ENCODE measurements around the gene AGAP1. TPM values are rescaled to one million over a fixed set of nuclear protein-coding genes. Genes with fewer than 3 reads are reported as not detected.

The AGAP1 gene
- total RNA-seq, 1 donor from 2014 or later = 18.3 TPM

DNA sequence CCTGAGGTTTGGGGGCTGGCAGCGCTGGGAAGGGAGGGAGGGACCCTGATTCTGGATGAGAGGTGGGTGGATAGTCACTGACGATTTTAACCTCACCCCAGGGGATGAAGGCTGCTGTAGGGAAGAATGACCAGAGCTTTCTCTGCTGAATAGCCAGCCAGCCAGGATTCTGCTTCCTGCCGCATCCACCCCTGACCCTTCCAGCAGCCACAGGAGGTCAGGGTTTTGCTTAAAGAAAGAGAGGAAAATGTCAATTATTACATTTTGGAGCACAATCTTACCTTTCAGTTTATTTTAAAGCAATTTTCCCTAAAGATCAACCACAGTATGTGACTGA is 456.6 kb downstream of the AGAP1 start:
- no peak overlapping the region for H3K27ac ChIP-seq (ENCODE audit: low read depth, low read length)
- H3K9ac ChIP-seq (ENCODE audit: low read depth in 1 of 3, low read length in 3 of 3) = no peak overlapping the region
- H3K27me3 ChIP-seq (ENCODE audit: control insufficient read depth in 3 of 3, insufficient read depth in 3 of 3, low read length in 3 of 3) = no peaks in the 10 kb centered on the region
- H3K36me3 ChIP-seq (ENCODE audit: control insufficient read depth in 3 of 3, insufficient read depth in 3 of 3, low read length in 3 of 3) = no peaks in the 10 kb centered on the region
- no peak overlapping the region for H3K4me3 ChIP-seq (ENCODE audit: low read length in 3 of 3)
- H3K4me1 ChIP-seq (ENCODE audit: control insufficient read depth in 3 of 3, insufficient read depth in 3 of 3, low read length in 3 of 3) = peaks cover 0 to 7% (median 6%) of the 10 kb centered on the region in 3 donors
- H3K9me3 ChIP-seq (ENCODE audit: control insufficient read depth in 3 of 3, low read length in 3 of 3) = no peaks in the 10 kb centered on the region

DNA sequence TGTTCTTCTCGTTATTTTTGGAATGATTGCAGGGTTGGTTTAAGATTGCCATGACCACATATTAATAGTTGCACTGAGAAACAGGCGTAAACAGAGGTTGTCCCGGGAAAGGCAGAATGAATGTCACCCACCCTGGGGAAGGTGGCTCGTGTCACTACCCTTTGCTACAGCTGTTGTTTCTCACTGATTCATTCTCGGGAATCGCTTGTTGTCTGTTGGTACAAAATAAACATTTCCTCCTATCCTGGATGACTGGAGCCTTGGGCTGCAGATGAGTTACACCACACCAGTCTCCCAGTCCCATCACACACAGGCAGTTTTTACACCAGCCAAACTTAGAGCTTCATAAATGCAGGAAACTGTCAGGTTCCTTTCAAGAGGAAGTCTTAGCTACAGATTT is 457.6 kb downstream of the AGAP1 start:
- H3K4me1 ChIP-seq (ENCODE audit: control insufficient read depth in 3 of 3, insufficient read depth in 3 of 3, low read length in 3 of 3) = peaks cover 0 to 7% (median 6%) of the 10 kb centered on the region in 3 donors

DNA sequence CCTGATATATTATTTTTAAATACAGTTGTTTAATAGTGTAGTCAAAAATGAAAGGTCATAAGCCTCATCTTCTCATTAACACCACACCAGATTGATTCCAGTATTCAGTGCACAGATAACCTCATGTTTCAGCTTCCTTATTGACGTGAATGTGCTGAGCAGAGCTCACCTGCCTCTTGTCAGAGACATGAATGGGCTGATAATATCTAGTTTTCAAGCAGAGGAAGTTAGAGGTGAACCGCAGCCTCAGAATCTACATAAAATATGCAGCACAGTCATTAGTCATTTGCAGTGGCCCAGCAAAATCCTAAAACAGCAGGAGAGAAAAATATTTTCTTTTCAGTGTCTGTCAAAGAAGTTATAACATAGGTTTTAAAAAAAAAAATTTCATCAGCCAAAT is 458.1 kb downstream of the AGAP1 start:
- Histone ChIP-seq H3K27me3 (ENCODE audit: control insufficient read depth in 3 of 3, insufficient read depth in 3 of 3, low read length in 3 of 3) (no peaks in the 10 kb centered on the region), H3K27ac (ENCODE audit: low read depth, low read length) (no peak overlapping the region), H3K36me3 (ENCODE audit: control insufficient read depth in 3 of 3, insufficient read depth in 3 of 3, low read length in 3 of 3) (no peaks in the 10 kb centered on the region), H3K9ac (ENCODE audit: low read depth in 1 of 3, low read length in 3 of 3) (no peak overlapping the region), H3K9me3 (ENCODE audit: control insufficient read depth in 3 of 3, low read length in 3 of 3) (no peaks in the 10 kb centered on the region), H3K4me3 (ENCODE audit: low read length in 3 of 3) (no peak overlapping the region), H3K4me1 (ENCODE audit: control insufficient read depth in 3 of 3, insufficient read depth in 3 of 3, low read length in 3 of 3) (peaks cover 0 to 7% (median 6%) of the 10 kb centered on the region in 3 donors)

More for the DNA sequence above, 457.6 kb downstream of the AGAP1 start:
- H3K9me3 ChIP-seq (ENCODE audit: control insufficient read depth in 3 of 3, low read length in 3 of 3) = no peaks in the 10 kb centered on the region
- H3K9ac ChIP-seq (ENCODE audit: low read depth in 1 of 3, low read length in 3 of 3) = no peak overlapping the region
- H3K27me3 ChIP-seq (ENCODE audit: control insufficient read depth in 3 of 3, insufficient read depth in 3 of 3, low read length in 3 of 3) = no peaks in the 10 kb centered on the region
- H3K36me3 ChIP-seq (ENCODE audit: control insufficient read depth in 3 of 3, insufficient read depth in 3 of 3, low read length in 3 of 3) = no peaks in the 10 kb centered on the region
- H3K4me3 ChIP-seq (ENCODE audit: low read length in 3 of 3) = no peak overlapping the region
- H3K27ac ChIP-seq (ENCODE audit: low read depth, low read length) = no peak overlapping the region

DNA sequence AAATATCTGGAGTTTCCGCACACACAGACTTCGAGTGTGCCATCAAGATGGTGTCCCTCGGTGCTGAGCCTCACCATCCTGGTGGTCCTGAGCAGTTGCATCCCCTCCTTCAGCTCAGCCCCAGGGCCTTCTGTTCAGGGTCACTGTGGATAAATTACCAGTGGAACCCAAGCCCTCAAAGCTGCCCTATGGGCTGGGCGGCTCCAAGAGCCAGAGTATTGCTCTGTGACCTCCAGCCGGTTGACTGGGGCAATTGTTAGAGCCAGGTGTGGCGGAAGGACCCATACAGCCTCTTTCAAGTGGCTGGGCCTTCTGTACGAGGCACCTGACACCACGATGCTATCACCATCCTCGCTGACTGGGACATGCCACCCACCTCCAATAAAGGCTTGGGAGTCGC is 458.9 kb downstream of the AGAP1 start:
- H3K9ac ChIP-seq (ENCODE audit: low read depth in 1 of 3, low read length in 3 of 3) = no peak overlapping the region
- no peak overlapping the region for H3K4me3 ChIP-seq (ENCODE audit: low read length in 3 of 3)
- H3K36me3 ChIP-seq (ENCODE audit: control insufficient read depth in 3 of 3, insufficient read depth in 3 of 3, low read length in 3 of 3) = no peaks in the 10 kb centered on the region
- H3K9me3 ChIP-seq (ENCODE audit: control insufficient read depth in 3 of 3, low read length in 3 of 3) = no peaks in the 10 kb centered on the region
- no peak overlapping the region for H3K27ac ChIP-seq (ENCODE audit: low read depth, low read length)
- peaks cover 0 to 7% (median 6%) of the 10 kb centered on the region in 3 donors for H3K4me1 ChIP-seq (ENCODE audit: control insufficient read depth in 3 of 3, insufficient read depth in 3 of 3, low read length in 3 of 3)
- no peaks in the 10 kb centered on the region for H3K27me3 ChIP-seq (ENCODE audit: control insufficient read depth in 3 of 3, insufficient read depth in 3 of 3, low read length in 3 of 3)

DNA sequence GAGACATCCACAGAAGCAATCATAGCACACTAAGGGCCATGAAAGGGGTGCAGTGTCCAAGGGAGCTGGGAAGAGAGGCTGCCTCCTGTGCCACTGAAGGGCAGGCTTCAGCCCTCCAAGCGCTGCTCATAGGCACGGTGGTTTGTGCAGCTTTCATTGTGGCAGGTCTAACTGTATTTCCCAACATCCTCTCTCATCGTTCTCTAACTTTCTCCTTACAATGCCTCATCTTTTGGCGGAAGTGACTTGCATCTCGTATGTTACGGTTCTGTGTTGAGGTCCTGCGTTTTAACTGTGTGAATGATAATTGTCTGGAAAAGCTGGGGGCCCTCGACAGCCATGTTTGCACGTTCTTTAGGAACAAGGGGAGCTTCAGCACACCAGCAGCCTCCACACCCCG is 460.4 kb downstream of the AGAP1 start:
- Histone ChIP-seq H3K27ac (ENCODE audit: low read depth, low read length) (no peak overlapping the region), H3K9ac (ENCODE audit: low read depth in 1 of 3, low read length in 3 of 3) (no peak overlapping the region), H3K27me3 (ENCODE audit: control insufficient read depth in 3 of 3, insufficient read depth in 3 of 3, low read length in 3 of 3) (no peaks in the 10 kb centered on the region), H3K4me1 (ENCODE audit: control insufficient read depth in 3 of 3, insufficient read depth in 3 of 3, low read length in 3 of 3) (peaks cover 0 to 6% (median 6%) of the 10 kb centered on the region in 3 donors), H3K9me3 (ENCODE audit: control insufficient read depth in 3 of 3, low read length in 3 of 3) (no peaks in the 10 kb centered on the region), H3K4me3 (ENCODE audit: low read length in 3 of 3) (no peak overlapping the region), H3K36me3 (ENCODE audit: control insufficient read depth in 3 of 3, insufficient read depth in 3 of 3, low read length in 3 of 3) (no peaks in the 10 kb centered on the region)

DNA sequence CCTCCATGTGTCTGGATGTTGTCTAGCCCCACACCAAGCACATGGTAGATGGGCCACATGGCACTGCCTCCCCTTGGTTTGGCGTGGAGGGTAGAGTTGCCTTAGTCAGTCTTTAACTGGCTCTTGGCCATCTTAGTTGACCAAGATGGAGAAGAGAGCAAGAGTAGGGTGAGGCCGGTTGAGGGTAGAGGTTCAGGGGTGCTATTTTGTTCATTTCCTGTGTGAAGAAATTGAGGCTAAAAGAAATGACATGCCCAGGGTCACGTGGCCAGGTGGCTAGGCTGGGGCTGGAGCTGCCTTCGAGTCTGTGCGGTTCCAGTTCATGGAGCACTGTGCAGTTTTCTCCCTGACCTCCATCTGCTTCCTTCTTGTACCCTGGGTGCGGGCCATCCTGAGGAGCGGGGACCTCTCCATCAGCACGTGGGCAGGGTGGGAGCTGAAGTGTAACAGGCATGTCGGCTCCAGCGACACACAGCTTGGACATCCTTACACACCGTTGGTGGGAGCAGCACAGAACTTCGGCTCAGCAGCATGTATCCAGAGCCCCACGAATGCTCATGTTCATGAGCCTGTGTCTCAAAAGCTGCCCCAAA is 461.1 kb downstream of the AGAP1 start:
- H3K9me3 ChIP-seq (ENCODE audit: control insufficient read depth in 3 of 3, low read length in 3 of 3) = no peaks in the 10 kb centered on the region
- H3K4me1 ChIP-seq (ENCODE audit: control insufficient read depth in 3 of 3, insufficient read depth in 3 of 3, low read length in 3 of 3) = peaks cover 0 to under 1% (median under 1%) of the 10 kb centered on the region in 3 donors
- H3K27ac ChIP-seq (ENCODE audit: low read depth, low read length) = no peak overlapping the region
- no peaks in the 10 kb centered on the region for H3K27me3 ChIP-seq (ENCODE audit: control insufficient read depth in 3 of 3, insufficient read depth in 3 of 3, low read length in 3 of 3)
- no peak overlapping the region for H3K9ac ChIP-seq (ENCODE audit: low read depth in 1 of 3, low read length in 3 of 3)
- no peak overlapping the region for H3K4me3 ChIP-seq (ENCODE audit: low read length in 3 of 3)
- H3K36me3 ChIP-seq (ENCODE audit: control insufficient read depth in 3 of 3, insufficient read depth in 3 of 3, low read length in 3 of 3) = no peaks in the 10 kb centered on the region

DNA sequence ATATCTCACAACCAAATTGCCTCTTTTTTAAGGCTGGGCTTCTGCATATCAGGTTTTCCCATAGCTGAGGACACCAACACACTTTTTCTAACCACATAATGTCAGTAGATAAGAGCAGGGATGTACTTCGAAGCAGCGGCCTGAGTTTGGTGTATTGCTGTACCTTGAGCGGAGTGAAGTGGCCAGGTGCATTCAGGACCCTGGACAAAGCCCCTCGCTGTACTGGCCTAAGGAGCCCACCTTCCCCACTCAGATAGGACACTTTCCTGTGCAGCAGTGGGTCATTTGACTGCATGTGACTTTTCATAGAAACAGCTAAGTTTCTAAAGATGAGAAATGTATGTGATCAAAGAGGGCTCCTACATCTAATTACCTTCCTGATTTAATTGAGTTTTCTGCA is 461.8 kb downstream of the AGAP1 start:
- Histone ChIP-seq H3K4me3 (ENCODE audit: low read length in 3 of 3) (no peak overlapping the region), H3K36me3 (ENCODE audit: control insufficient read depth in 3 of 3, insufficient read depth in 3 of 3, low read length in 3 of 3) (peaks cover 0 to 2% (median 0%) of the 10 kb centered on the region in 3 donors), H3K9ac (ENCODE audit: low read depth in 1 of 3, low read length in 3 of 3) (no peak overlapping the region)

DNA sequence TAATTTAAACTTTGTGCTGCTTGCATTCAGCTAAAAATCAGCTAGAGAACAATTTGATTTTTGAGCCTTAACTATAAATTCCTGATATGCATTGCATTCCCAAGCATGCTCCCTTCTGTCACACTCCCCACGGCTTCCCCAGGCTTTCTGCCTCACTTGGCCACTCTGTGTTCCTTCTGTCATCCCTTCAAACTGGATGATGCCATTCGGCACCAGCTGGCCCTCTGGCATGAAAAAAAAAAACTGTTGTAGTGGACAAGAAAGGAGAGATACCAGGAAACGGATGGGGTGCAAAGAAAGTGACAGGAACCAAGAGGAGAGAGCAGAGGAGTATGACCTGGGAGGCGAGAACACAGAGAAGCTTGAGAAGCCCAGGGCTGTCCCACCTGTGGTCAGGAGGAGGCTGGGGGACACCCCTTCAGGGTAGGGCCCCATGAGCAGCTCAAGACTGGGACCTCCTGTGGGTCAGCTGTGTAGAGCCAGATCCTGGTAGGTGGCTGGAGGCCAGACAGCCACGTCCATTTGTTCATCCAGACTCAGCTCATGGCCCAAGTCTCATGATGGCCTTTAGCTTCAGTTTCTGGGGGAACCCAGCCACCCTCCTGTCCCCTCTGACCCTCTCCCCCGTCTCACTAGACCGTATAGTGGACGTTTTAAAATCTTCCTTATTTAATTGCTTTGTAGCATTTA is 462.6 kb downstream of the AGAP1 start:
- Histone ChIP-seq H3K36me3 (ENCODE audit: control insufficient read depth in 3 of 3, insufficient read depth in 3 of 3, low read length in 3 of 3) (peaks cover 0 to 2% (median 2%) of the 10 kb centered on the region in 3 donors), H3K4me1 (ENCODE audit: control insufficient read depth in 3 of 3, insufficient read depth in 3 of 3, low read length in 3 of 3) (no peaks in the 10 kb centered on the region), H3K9ac (ENCODE audit: low read depth in 1 of 3, low read length in 3 of 3) (no peak overlapping the region), H3K27ac (ENCODE audit: low read depth, low read length) (no peak overlapping the region), H3K9me3 (ENCODE audit: control insufficient read depth in 3 of 3, low read length in 3 of 3) (no peaks in the 10 kb centered on the region), H3K4me3 (ENCODE audit: low read length in 3 of 3) (no peak overlapping the region), H3K27me3 (ENCODE audit: control insufficient read depth in 3 of 3, insufficient read depth in 3 of 3, low read length in 3 of 3) (no peaks in the 10 kb centered on the region)

More for the DNA sequence above, 461.8 kb downstream of the AGAP1 start:
- Histone ChIP-seq H3K27ac (ENCODE audit: low read depth, low read length) (no peak overlapping the region), H3K4me1 (ENCODE audit: control insufficient read depth in 3 of 3, insufficient read depth in 3 of 3, low read length in 3 of 3) (no peaks in the 10 kb centered on the region), H3K27me3 (ENCODE audit: control insufficient read depth in 3 of 3, insufficient read depth in 3 of 3, low read length in 3 of 3) (no peaks in the 10 kb centered on the region), H3K9me3 (ENCODE audit: control insufficient read depth in 3 of 3, low read length in 3 of 3) (no peaks in the 10 kb centered on the region)

DNA sequence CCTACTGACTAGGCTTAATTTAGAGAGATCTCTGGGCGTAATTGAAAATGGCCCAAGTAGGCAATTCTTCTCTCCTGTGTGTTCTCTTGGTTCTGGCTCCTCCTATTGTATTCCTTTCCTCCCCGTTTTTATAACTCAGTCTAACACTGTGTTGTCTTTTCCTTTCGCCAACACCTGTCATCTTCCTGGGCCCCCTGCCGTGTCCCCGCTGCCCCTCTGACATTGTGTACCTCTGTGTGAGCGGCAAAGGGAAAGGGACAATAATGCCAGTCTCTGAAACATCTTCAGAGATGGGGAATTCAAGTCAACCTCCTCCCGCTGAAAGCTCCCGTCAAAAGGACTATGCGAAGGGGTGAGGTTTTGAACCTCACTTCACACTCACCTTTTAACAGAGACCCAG is 463.4 kb downstream of the AGAP1 start:
- H3K4me3 ChIP-seq (ENCODE audit: low read length in 3 of 3) = no peak overlapping the region
- H3K27ac ChIP-seq (ENCODE audit: low read depth, low read length) = no peak overlapping the region
- H3K36me3 ChIP-seq (ENCODE audit: control insufficient read depth in 3 of 3, insufficient read depth in 3 of 3, low read length in 3 of 3) = peaks cover 0 to 2% (median 2%) of the 10 kb centered on the region in 3 donors
- H3K4me1 ChIP-seq (ENCODE audit: control insufficient read depth in 3 of 3, insufficient read depth in 3 of 3, low read length in 3 of 3) = no peaks in the 10 kb centered on the region
- H3K9me3 ChIP-seq (ENCODE audit: control insufficient read depth in 3 of 3, low read length in 3 of 3) = no peaks in the 10 kb centered on the region
- no peaks in the 10 kb centered on the region for H3K27me3 ChIP-seq (ENCODE audit: control insufficient read depth in 3 of 3, insufficient read depth in 3 of 3, low read length in 3 of 3)
- H3K9ac ChIP-seq (ENCODE audit: low read depth in 1 of 3, low read length in 3 of 3) = no peak overlapping the region

DNA sequence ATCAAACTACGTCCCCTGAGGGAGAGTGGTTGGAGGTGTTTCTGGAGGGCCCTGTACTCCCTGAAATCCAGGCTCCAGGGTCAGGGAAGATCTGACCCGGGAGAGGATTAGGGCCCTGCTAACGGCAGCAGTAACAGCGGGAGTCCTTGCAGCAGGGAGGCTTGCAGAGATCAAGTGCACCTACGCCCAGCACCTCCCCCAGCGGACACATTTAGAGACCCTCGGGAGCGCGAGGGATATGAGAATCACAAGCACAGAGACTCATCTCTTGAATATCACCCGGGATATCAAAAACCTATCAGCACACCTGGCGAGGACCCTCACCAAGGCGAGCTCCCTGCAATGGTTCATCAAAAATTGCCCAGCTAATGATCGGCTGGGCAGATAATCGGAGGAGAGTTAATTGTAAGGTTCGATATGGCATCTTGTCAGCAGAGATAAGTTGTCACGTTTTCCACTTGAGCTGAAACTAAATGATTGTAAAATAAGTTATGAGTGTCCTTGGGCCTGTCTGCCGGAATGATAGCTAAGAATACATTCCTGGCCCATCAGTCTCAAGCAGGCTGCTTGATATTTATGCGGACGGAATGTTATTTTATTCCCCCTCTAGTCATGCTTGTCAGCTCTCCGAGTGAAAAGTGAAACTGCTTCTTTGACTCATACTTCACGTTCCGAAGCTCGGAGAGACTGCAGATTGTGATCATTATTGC is 464.5 kb downstream of the AGAP1 start:
- no peaks in the 10 kb centered on the region for H3K27me3 ChIP-seq (ENCODE audit: control insufficient read depth in 3 of 3, insufficient read depth in 3 of 3, low read length in 3 of 3)
- H3K9ac ChIP-seq (ENCODE audit: low read depth in 1 of 3, low read length in 3 of 3) = no peak overlapping the region
- no peak overlapping the region for H3K4me3 ChIP-seq (ENCODE audit: low read length in 3 of 3)
- no peak overlapping the region for H3K27ac ChIP-seq (ENCODE audit: low read depth, low read length)
- no peaks in the 10 kb centered on the region for H3K9me3 ChIP-seq (ENCODE audit: control insufficient read depth in 3 of 3, low read length in 3 of 3)
- H3K36me3 ChIP-seq (ENCODE audit: control insufficient read depth in 3 of 3, insufficient read depth in 3 of 3, low read length in 3 of 3) = peaks cover 0 to 2% (median 2%) of the 10 kb centered on the region in 3 donors
- no peaks in the 10 kb centered on the region for H3K4me1 ChIP-seq (ENCODE audit: control insufficient read depth in 3 of 3, insufficient read depth in 3 of 3, low read length in 3 of 3)

Measured in skeletal muscle tissue (tissue), 4 donors.